HL-60 (cell line): ENCODE data around the gene TIGD4.

ENCODE experiments used
- GABPA ChIP-seq: IDR thresholded peaks from 2 replicates; pipeline ENCODE4 v1.6.1; 2012; ENCODE audit warnings: low read depth
- POLR2AphosphoS5 ChIP-seq: IDR thresholded peaks from 2 replicates; pipeline ENCODE4 v1.6.1; 2012; ENCODE audit warnings: low read depth
- REST ChIP-seq: IDR thresholded peaks from 2 replicates; pipeline ENCODE4 v1.6.1; 2012; ENCODE audit warnings: low read depth; ENCODE audit not compliant: insufficient replicate concordance
- SPI1 ChIP-seq: IDR thresholded peaks from 2 replicates; pipeline ENCODE4 v1.6.1; 2012; ENCODE audit warnings: low read depth, mild to moderate bottlenecking, borderline replicate concordance
- TF ChIP-seq, protein P1 (sequence below): IDR thresholded peaks from one replicate; pipeline ENCODE4 v1.5.1; 2011; ENCODE audit warnings: low read length, control low read depth, inconsistent platforms; ENCODE audit not compliant: insufficient read depth

GRCh38 chr4:152828122-152828521, 48.6 kb upstream of the TIGD4 start:
- TF ChIP-seq, protein P1, sequence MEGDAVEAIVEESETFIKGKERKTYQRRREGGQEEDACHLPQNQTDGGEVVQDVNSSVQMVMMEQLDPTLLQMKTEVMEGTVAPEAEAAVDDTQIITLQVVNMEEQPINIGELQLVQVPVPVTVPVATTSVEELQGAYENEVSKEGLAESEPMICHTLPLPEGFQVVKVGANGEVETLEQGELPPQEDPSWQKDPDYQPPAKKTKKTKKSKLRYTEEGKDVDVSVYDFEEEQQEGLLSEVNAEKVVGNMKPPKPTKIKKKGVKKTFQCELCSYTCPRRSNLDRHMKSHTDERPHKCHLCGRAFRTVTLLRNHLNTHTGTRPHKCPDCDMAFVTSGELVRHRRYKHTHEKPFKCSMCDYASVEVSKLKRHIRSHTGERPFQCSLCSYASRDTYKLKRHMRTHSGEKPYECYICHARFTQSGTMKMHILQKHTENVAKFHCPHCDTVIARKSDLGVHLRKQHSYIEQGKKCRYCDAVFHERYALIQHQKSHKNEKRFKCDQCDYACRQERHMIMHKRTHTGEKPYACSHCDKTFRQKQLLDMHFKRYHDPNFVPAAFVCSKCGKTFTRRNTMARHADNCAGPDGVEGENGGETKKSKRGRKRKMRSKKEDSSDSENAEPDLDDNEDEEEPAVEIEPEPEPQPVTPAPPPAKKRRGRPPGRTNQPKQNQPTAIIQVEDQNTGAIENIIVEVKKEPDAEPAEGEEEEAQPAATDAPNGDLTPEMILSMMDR, result no peak
- TF ChIP-seq GABPA (no peak), POLR2AphosphoS5 (no peak), REST (no peak), SPI1 (no peak)
